HCT116 (cell line): ENCODE results near the gene MISP3. TPM values are rescaled to one million over a fixed set of nuclear protein-coding genes. Genes with fewer than 3 reads are reported as not detected.

Experiments
- ATAC-seq: fragments of 200-7000 bp; cut with Tn5 transposase; 2 replicates; pipeline ENCODE4 v1.9.1; 2020; ENCODE audit warnings: mild to moderate bottlenecking, moderate library complexity
- BruUV-seq: library from RNA; stranded (reverse); fragments of 400-500 nt; replicated peaks from 2 replicates; lab custom pipeline; 2021; lab: Mats Ljungman, UMichigan
- CTCF ChIA-PET: fragments of 300-600 bp; sonication (Branson Sonifier 250); formaldehyde crosslinking; loops from one replicate; lab custom pipeline; 2021; ENCODE audit warnings: antibody characterized with exemption; lab: Charles Lee
- POLR2A ChIA-PET: fragments of 300-600, 350-600 bp; sonication (Branson Sonifier 250); formaldehyde crosslinking; loops from one replicate; lab custom pipeline; 2021; ENCODE audit warnings: antibody characterized with exemption; lab: Charles Lee
- RAD21 ChIA-PET, 2 experiments: fragments of 300-600 bp; sonication (Branson Sonifier 250); formaldehyde crosslinking; loops; one replicate each; lab custom pipeline; 2023; ENCODE audit warnings: low total read pairs in 2 of 2; ENCODE audit not compliant: uncharacterized antibody in 2 of 2, unreplicated experiment in 2 of 2, low non-redundant PET in 1 of 2; lab: Charles Lee
- DNase-seq: peaks from one replicate; pipeline ENCODE4 v3.0.0-alpha.2; 2010; ENCODE audit warnings: low read depth, low spot score
- H2AFZ ChIP-seq: fragments of 200-600 bp; shearing (Covaris generic), sonication (generic); 2 replicates; pipeline ENCODE4 v1.6.1; 2017; ENCODE audit warnings: low read depth, mixed run types, mixed read lengths, antibody characterized with exemption, low read length; ENCODE audit not compliant: poor library complexity, severe bottlenecking
- H3K27ac ChIP-seq: 2 replicates; pipeline ENCODE4 v1.5.1; 2012; ENCODE audit warnings: low read depth, low read length
- H3K27me3 ChIP-seq: fragments of 200-600 bp; sonication (generic); 2 replicates; pipeline ENCODE4 v1.6.1; 2016; ENCODE audit warnings: mixed run types, low read length, mixed read lengths; ENCODE audit not compliant: insufficient read depth
- H3K36me3 ChIP-seq, 2 experiments: fragments of 200-500 bp in 1 of 2; fragments of 200-600 bp in 1 of 2; sonication (Bioruptor generic) in 1 of 2; sonication (generic) in 1 of 2; 2 replicates each; pipeline versions ENCODE4 v1.5.1 to v1.6.1; 2014 to 2016; ENCODE audit warnings: low read length in 2 of 2, inconsistent platforms in 1 of 2, mixed read lengths in 1 of 2, mixed run types in 1 of 2; ENCODE audit not compliant: insufficient read depth in 2 of 2, control insufficient read depth in 1 of 2
- H3K4me1 ChIP-seq, 2 experiments: fragments of 200-600 bp in 1 of 2; sonication (generic) in 1 of 2; 2 replicates each; pipeline versions ENCODE4 v1.5.1 to v1.6.1; 2012 to 2017; ENCODE audit warnings: low read length in 2 of 2, inconsistent platforms in 1 of 2, mild to moderate bottlenecking in 1 of 2, mixed read lengths in 1 of 2, mixed run types in 1 of 2, moderate library complexity in 1 of 2; ENCODE audit not compliant: insufficient read depth in 2 of 2, control insufficient read depth in 1 of 2
- H3K4me2 ChIP-seq: fragments of 200-600 bp; sonication (generic); 2 replicates; pipeline ENCODE4 v1.6.1; 2017; ENCODE audit warnings: mixed run types, low read length, mixed read lengths
- H3K4me3 ChIP-seq, 2 experiments: fragments of 200-600 bp in 1 of 2; sonication (generic) in 1 of 2; replicated peaks in 1 of 2; 2 replicates each; pipeline ENCODE4 v1.5.1; 2011 to 2016; ENCODE audit warnings: low read length in 2 of 2, control low read depth in 1 of 2, low read depth in 1 of 2, mild to moderate bottlenecking in 1 of 2, mixed read lengths in 1 of 2, mixed run types in 1 of 2
- H3K79me2 ChIP-seq: fragments of 200-600 bp; sonication (generic); 2 replicates; pipeline ENCODE4 v1.6.1; 2017; ENCODE audit warnings: mild to moderate bottlenecking, mixed run types, low read length, moderate library complexity, mixed read lengths; ENCODE audit not compliant: insufficient read depth
- H3K9ac ChIP-seq: fragments of 200-600 bp; sonication (generic); 2 replicates; pipeline ENCODE4 v1.6.1; 2016; ENCODE audit warnings: low read length, mixed read lengths
- H3K9me2 ChIP-seq: fragments of 200-600 bp; sonication (generic), shearing (Covaris generic); 2 replicates; pipeline ENCODE4 v1.6.1; 2017; ENCODE audit warnings: mixed run types, mild to moderate bottlenecking, moderate library complexity; ENCODE audit not compliant: insufficient read depth
- H3K9me3 ChIP-seq, 2 experiments: fragments of 200-500 bp in 1 of 2; fragments of 200-600 bp in 1 of 2; sonication (Bioruptor generic) in 1 of 2; sonication (generic) in 1 of 2; 2 replicates each; pipeline ENCODE4 v1.6.1; 2014 to 2017; ENCODE audit warnings: low read length in 2 of 2, mixed read lengths in 2 of 2, inconsistent platforms in 1 of 2, low read depth in 1 of 2, mild to moderate bottlenecking in 1 of 2, mixed run types in 1 of 2, moderate library complexity in 1 of 2; ENCODE audit not compliant: control insufficient read depth in 1 of 2, insufficient read depth in 1 of 2
- H4K20me1 ChIP-seq: fragments of 200-600 bp; sonication (generic), shearing (Covaris generic); 2 replicates; pipeline ENCODE4 v1.6.1; 2017; ENCODE audit warnings: mixed run types, mild to moderate bottlenecking, moderate library complexity; ENCODE audit not compliant: insufficient read depth
- CBX3 ChIP-seq: IDR thresholded peaks from 2 replicates; pipeline ENCODE4 v1.6.1; 2012; ENCODE audit warnings: low read depth
- CEBPB ChIP-seq: IDR thresholded peaks from 2 replicates; pipeline ENCODE4 v1.6.1; 2012; ENCODE audit warnings: low read depth
- EGR1 ChIP-seq: IDR thresholded peaks from 2 replicates; pipeline ENCODE4 v1.6.1; 2012; ENCODE audit warnings: low read depth
- ELF1 ChIP-seq: IDR thresholded peaks from 2 replicates; pipeline ENCODE4 v1.6.1; 2012; ENCODE audit warnings: low read depth, borderline replicate concordance
- EZH2 ChIP-seq: fragments of 200-600 bp; sonication (generic); IDR thresholded peaks from 2 replicates; pipeline ENCODE4 v1.6.1; 2017; ENCODE audit warnings: antibody characterized with exemption, mixed run types
- EZH2phosphoT487 ChIP-seq: fragments of 200-600 bp; IDR thresholded peaks from 2 replicates; pipeline ENCODE4 v1.6.1; 2018; ENCODE audit warnings: antibody characterized with exemption, borderline replicate concordance
- FOSL1 ChIP-seq: IDR thresholded peaks from 2 replicates; pipeline ENCODE4 v1.6.1; 2012; ENCODE audit warnings: low read depth
- JUND ChIP-seq: IDR thresholded peaks from 2 replicates; pipeline ENCODE4 v1.6.1; 2012
- POLR2A ChIP-seq: IDR thresholded peaks from 2 replicates; pipeline ENCODE4 v1.7.0; 2011; ENCODE audit warnings: borderline replicate concordance; ENCODE audit not compliant: insufficient read depth, insufficient read length; ENCODE audit errors: extremely low read depth
- POLR2AphosphoS5 ChIP-seq: IDR thresholded peaks from 2 replicates; pipeline ENCODE4 v1.6.1; 2011; ENCODE audit warnings: mild to moderate bottlenecking, low read depth, low read length, moderate library complexity
- SP1 ChIP-seq: IDR thresholded peaks from 2 replicates; pipeline ENCODE4 v1.6.1; 2012; ENCODE audit warnings: low read depth
- SRF ChIP-seq: IDR thresholded peaks from 2 replicates; pipeline ENCODE4 v1.6.1; 2012; ENCODE audit warnings: low read depth
- TCF7L2 ChIP-seq: IDR thresholded peaks from 2 replicates; pipeline ENCODE4 v1.7.0; 2011; ENCODE audit warnings: borderline replicate concordance, inconsistent platforms; ENCODE audit not compliant: insufficient read depth, insufficient read length; ENCODE audit errors: extremely low read depth
- YY1 ChIP-seq: IDR thresholded peaks from 2 replicates; pipeline ENCODE4 v1.6.1; 2011; ENCODE audit warnings: low read length, low read depth, moderate library complexity, mild to moderate bottlenecking; ENCODE audit not compliant: insufficient replicate concordance; ENCODE audit errors: extremely low read depth
- ZFX ChIP-seq: fragments of 450-650 bp; IDR thresholded peaks from 2 replicates; pipeline ENCODE4 v1.6.1; 2017
- ZNF274 ChIP-seq: fragments of 200-500 bp; sonication (Bioruptor generic); IDR thresholded peaks from 2 replicates; pipeline ENCODE4 v1.6.1; 2014; ENCODE audit warnings: mild to moderate bottlenecking, low read depth, low read length, inconsistent platforms
- intact Hi-C: fragments of 100-400 bp; cut with micrococcal nuclease; formaldehyde crosslinking; loops from 2 replicates; pipeline ENCODE4 v1.10.0; 2022
- total RNA-seq: library from RNA; stranded (reverse); gene quantifications from one replicate; pipeline ENCODE4 v1.2.1, GENCODE V29; 2021; ENCODE audit not compliant: unreplicated experiment
- TF ChIP-seq, protein P1 (sequence below): IDR thresholded peaks from 2 replicates; pipeline ENCODE4 v1.6.1; 2012
- TF ChIP-seq, protein P2 (sequence below), 3 experiments: fragments of 200-600 bp in 1 of 3; sonication (generic) in 1 of 3; IDR thresholded peaks in 2 of 3; conservative IDR thresholded peaks in 1 of 3; 2 replicates each; pipeline ENCODE4 v1.5.1; 2012 to 2017; ENCODE audit warnings: low read depth in 2 of 3, low read length in 2 of 3, antibody characterized with exemption in 1 of 3, borderline replicate concordance in 1 of 3, control low read depth in 1 of 3, mild to moderate bottlenecking in 1 of 3, mixed read lengths in 1 of 3, mixed run types in 1 of 3, moderate library complexity in 1 of 3; ENCODE audit not compliant: insufficient read depth in 1 of 3

The MISP3 gene
- total RNA-seq, 1 experiment from 2014 or later = 5.2 TPM

DNA sequence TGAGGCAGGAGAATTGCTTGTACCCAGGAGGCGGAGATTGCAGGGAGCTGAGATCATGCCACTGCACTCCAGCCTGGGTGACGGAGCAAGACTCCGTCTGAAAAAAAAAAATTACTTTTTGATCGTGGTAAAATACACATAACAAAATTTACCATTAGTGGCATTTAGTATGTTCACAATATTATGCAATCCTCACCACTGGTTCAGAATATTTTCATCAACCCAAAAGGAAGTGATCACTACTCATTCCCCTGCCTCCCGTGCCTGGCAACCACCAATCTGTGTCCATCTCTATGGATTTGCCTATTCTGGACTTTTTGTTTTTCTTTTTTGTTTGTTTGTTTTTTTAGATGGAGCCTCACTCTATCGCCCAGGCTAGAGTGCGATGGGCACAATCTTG, 9.5 kb upstream of the MISP3 start:
- no peaks in the 10 kb centered on the region for H3K79me2 ChIP-seq
- H3K27ac ChIP-seq = no peak overlapping the region
- ChIA-PET CTCF (no interaction called here), RAD21 (no interaction called here), POLR2A (no interaction called here)
- no peak for DNase-seq
- H4K20me1 ChIP-seq = no peaks in the 10 kb centered on the region
- H2AFZ ChIP-seq = no peak overlapping the region
- no peak overlapping the region for H3K4me3 ChIP-seq
- intact Hi-C loops = no loop called here
- no peak for ATAC-seq
- no peaks in the 10 kb centered on the region for H3K36me3 ChIP-seq
- H3K9ac ChIP-seq = no peak overlapping the region
- no peaks in the 10 kb centered on the region for H3K9me2 ChIP-seq
- no peaks in the 10 kb centered on the region for H3K27me3 ChIP-seq
- no peak for TF ChIP-seq ZFX
- TF ChIP-seq JUND = no peak
- no peak for TF ChIP-seq ELF1
- no peak for TF ChIP-seq POLR2AphosphoS5
- no peak for TF ChIP-seq POLR2A
- TF ChIP-seq ZNF274 = no peak
- no peak for TF ChIP-seq YY1
- TF ChIP-seq TCF7L2 = no peak
- TF ChIP-seq CEBPB = no peak
- no peak for TF ChIP-seq EZH2
- TF ChIP-seq, protein P1, sequence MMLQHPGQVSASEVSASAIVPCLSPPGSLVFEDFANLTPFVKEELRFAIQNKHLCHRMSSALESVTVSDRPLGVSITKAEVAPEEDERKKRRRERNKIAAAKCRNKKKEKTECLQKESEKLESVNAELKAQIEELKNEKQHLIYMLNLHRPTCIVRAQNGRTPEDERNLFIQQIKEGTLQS = no peak
- no peak for TF ChIP-seq FOSL1
- TF ChIP-seq EZH2phosphoT487 = no peak
- TF ChIP-seq CBX3 = no peak
- TF ChIP-seq SP1 = no peak
- no peak for TF ChIP-seq SRF
- TF ChIP-seq, protein P2, sequence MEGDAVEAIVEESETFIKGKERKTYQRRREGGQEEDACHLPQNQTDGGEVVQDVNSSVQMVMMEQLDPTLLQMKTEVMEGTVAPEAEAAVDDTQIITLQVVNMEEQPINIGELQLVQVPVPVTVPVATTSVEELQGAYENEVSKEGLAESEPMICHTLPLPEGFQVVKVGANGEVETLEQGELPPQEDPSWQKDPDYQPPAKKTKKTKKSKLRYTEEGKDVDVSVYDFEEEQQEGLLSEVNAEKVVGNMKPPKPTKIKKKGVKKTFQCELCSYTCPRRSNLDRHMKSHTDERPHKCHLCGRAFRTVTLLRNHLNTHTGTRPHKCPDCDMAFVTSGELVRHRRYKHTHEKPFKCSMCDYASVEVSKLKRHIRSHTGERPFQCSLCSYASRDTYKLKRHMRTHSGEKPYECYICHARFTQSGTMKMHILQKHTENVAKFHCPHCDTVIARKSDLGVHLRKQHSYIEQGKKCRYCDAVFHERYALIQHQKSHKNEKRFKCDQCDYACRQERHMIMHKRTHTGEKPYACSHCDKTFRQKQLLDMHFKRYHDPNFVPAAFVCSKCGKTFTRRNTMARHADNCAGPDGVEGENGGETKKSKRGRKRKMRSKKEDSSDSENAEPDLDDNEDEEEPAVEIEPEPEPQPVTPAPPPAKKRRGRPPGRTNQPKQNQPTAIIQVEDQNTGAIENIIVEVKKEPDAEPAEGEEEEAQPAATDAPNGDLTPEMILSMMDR (IDR thresholded peaks at IDR 0.05 in 2 of 3, conservative IDR thresholded peaks at IDR 0.05 in 1 of 3; ENCODE audit: borderline replicate concordance in 1 of 3, insufficient read depth in 1 of 3, low read depth in 2 of 3, low read length in 2 of 3) = no peak
- no peak for TF ChIP-seq EGR1
- peaks cover 20 to 24% of the 10 kb centered on the region in 2 experiments for H3K4me1 ChIP-seq
- H3K9me3 ChIP-seq = no peaks in the 10 kb centered on the region
- no TSS peak for BruUV-seq
- no peak overlapping the region for H3K4me2 ChIP-seq
